ENCODE results near the gene USP17L5.
"Not testable (repeated sequence)": the region's sequence is repeated elsewhere in the genome, so short reads cannot be mapped to it uniquely, and the experiment has no call there.

USP17L5 gene

GRCh38 chr4:9339103-9339502 lies at the start of gene USP17L5:
USP17L5 (plus strand) TSS chr4:9339403; CDS start chr4:9339403, 0 bp downstream.
- DNase-seq, result not testable (repeated sequence)

GRCh38 chr4:9324191-9324590 lies 15.0 kb upstream of the USP17L5 start:
- DNase-seq, result not testable (repeated sequence)

GRCh38 chr4:9324865-9325264 lies 14.3 kb upstream of the USP17L5 start, which contains the start of gene USP17L24:
USP17L24 (plus strand) TSS chr4:9325165; CDS start chr4:9325165, 0 bp downstream.
- DNase-seq, result not testable (repeated sequence)

GRCh38 chr4:9329611-9330010 lies 9.6 kb upstream of the USP17L5 start, which contains the start of gene USP17L25:
USP17L25 (plus strand) TSS chr4:9329911; CDS start chr4:9329911, 0 bp downstream.
- not testable (repeated sequence) for DNase-seq

- DNase-seq, result not testable (repeated sequence)
These were observed 4.8 kb upstream of the USP17L5 start, which contains the start of gene USP17L26 for GRCh38 chr4:9334358-9334757. USP17L26 (plus strand) TSS chr4:9334658; CDS start chr4:9334658, 0 bp downstream.

- DNase-seq, result not testable (repeated sequence)
These were observed 4.6 kb downstream of the USP17L5 start, which contains the start of gene USP17L27 for GRCh38 chr4:9343848-9344247. USP17L27 (plus strand) TSS chr4:9344148; CDS start chr4:9344148, 0 bp downstream.

GRCh38 chr4:9348593-9348992 lies 9.4 kb downstream of the USP17L5 start, which contains the start of gene USP17L28:
USP17L28 (plus strand) TSS chr4:9348893; CDS start chr4:9348893, 0 bp downstream.
- DNase-seq, result not testable (repeated sequence)

GRCh38 chr4:9350866-9351265 lies 11.7 kb downstream of the USP17L5 start:
- not testable (repeated sequence) for DNase-seq

- DNase-seq, result not testable (repeated sequence)
These were observed 14.1 kb downstream of the USP17L5 start, which contains the start of gene USP17L29 for GRCh38 chr4:9353338-9353737. USP17L29 (plus strand) TSS chr4:9353638; CDS start chr4:9353638, 0 bp downstream.

GRCh38 chr4:9362829-9363228 lies 23.6 kb downstream of the USP17L5 start, which contains the start of gene USP17L30:
USP17L30 (plus strand) TSS chr4:9363129; CDS start chr4:9363129, 0 bp downstream.
- DNase-seq, result not testable (repeated sequence)

GRCh38 chr4:9379881-9380280 lies 40.7 kb downstream of the USP17L5 start:
- not testable (repeated sequence) for DNase-seq

GRCh38 chr4:9381012-9381534 lies 41.9 kb downstream of the USP17L5 start:
- DNase-seq, result not testable (repeated sequence)

GRCh38 chr4:9384126-9384525 lies 44.9 kb downstream of the USP17L5 start:
- DNase-seq, result no peak

GRCh38 chr4:9389001-9389400 lies 49.8 kb downstream of the USP17L5 start:
- DNase-seq, result not testable (repeated sequence)
